Mucosa of stomach (tissue), 1 donor: ENCODE data around the gene UNC5B.

Source experiments
- H3K27me3 ChIP-seq: one replicate; pipeline ENCODE4 v1.7.0; 2013; ENCODE audit warnings: mild to moderate bottlenecking, low read length; ENCODE audit not compliant: control insufficient read depth, insufficient read depth
- H3K36me3 ChIP-seq: one replicate; pipeline ENCODE4 v1.7.0; 2013; ENCODE audit warnings: low read length; ENCODE audit not compliant: control insufficient read depth, insufficient read depth
- H3K4me1 ChIP-seq: one replicate; pipeline ENCODE4 v1.7.0; 2013; ENCODE audit warnings: mild to moderate bottlenecking, low read length; ENCODE audit not compliant: control insufficient read depth, insufficient read depth
- H3K4me3 ChIP-seq: one replicate; pipeline ENCODE4 v1.7.0; 2013; ENCODE audit warnings: low read length
- H3K9ac ChIP-seq: one replicate; pipeline ENCODE4 v1.7.0; 2013; ENCODE audit warnings: mild to moderate bottlenecking, low read length, moderate library complexity
- H3K9me3 ChIP-seq: one replicate; pipeline ENCODE4 v1.7.0; 2013; ENCODE audit warnings: mild to moderate bottlenecking, low read length, moderate library complexity; ENCODE audit not compliant: control insufficient read depth
- donor health status: Pancreatic carcinoma.

UNC5B gene

GRCh38 chr10:71262817-71263216, 50.4 kb downstream of the UNC5B start:
- H3K4me3 ChIP-seq, result no peak overlapping the region
- peaks cover 53% of the 10 kb centered on the region for H3K4me1 ChIP-seq
- H3K27me3 ChIP-seq, result no peaks in the 10 kb centered on the region
- no peaks in the 10 kb centered on the region for H3K36me3 ChIP-seq
- H3K9me3 ChIP-seq, result no peaks in the 10 kb centered on the region
- H3K9ac ChIP-seq, result no peak overlapping the region

- H3K36me3 ChIP-seq, result no peaks in the 10 kb centered on the region
- no peak overlapping the region for H3K4me3 ChIP-seq
- no peaks in the 10 kb centered on the region for H3K9me3 ChIP-seq
- H3K27me3 ChIP-seq, result no peaks in the 10 kb centered on the region
- no peak overlapping the region for H3K9ac ChIP-seq
- peaks cover 47% of the 10 kb centered on the region for H3K4me1 ChIP-seq
Observed at GRCh38 chr10:71263376-71263775, 51.0 kb downstream of the UNC5B start.

GRCh38 chr10:71264345-71265200, 52.2 kb downstream of the UNC5B start:
- H3K4me3 ChIP-seq, result no peak overlapping the region
- H3K9me3 ChIP-seq, result no peaks in the 10 kb centered on the region
- peaks cover 43% of the 10 kb centered on the region for H3K4me1 ChIP-seq
- no peaks in the 10 kb centered on the region for H3K36me3 ChIP-seq
- H3K27me3 ChIP-seq, result no peaks in the 10 kb centered on the region
- H3K9ac ChIP-seq, result no peak overlapping the region

- Histone ChIP-seq H3K9me3 (no peaks in the 10 kb centered on the region), H3K36me3 (no peaks in the 10 kb centered on the region), H3K4me1 (peaks cover 41% of the 10 kb centered on the region)
Observed at GRCh38 chr10:71265201-71265575, 52.8 kb downstream of the UNC5B start.

GRCh38 chr10:71265618-71266146, 53.3 kb downstream of the UNC5B start:
- Histone ChIP-seq H3K4me1 (peaks cover 41% of the 10 kb centered on the region), H3K4me3 (no peak overlapping the region), H3K27me3 (no peaks in the 10 kb centered on the region), H3K9ac (peak overlapping the region; percentile 2), H3K9me3 (no peaks in the 10 kb centered on the region), H3K36me3 (no peaks in the 10 kb centered on the region)

More at GRCh38 chr10:71265201-71265575, 52.8 kb downstream of the UNC5B start:
- Histone ChIP-seq H3K4me3 (no peak overlapping the region), H3K9ac (peak overlapping the region; percentile 2), H3K27me3 (no peaks in the 10 kb centered on the region)

GRCh38 chr10:71266147-71266917, 54.0 kb downstream of the UNC5B start:
- Histone ChIP-seq H3K9me3 (no peaks in the 10 kb centered on the region), H3K36me3 (no peaks in the 10 kb centered on the region), H3K4me1 (peaks cover 37% of the 10 kb centered on the region), H3K27me3 (no peaks in the 10 kb centered on the region), H3K4me3 (no peak overlapping the region), H3K9ac (peak overlapping the region; percentile 2)

- H3K36me3 ChIP-seq, result no peaks in the 10 kb centered on the region
- H3K9me3 ChIP-seq, result no peaks in the 10 kb centered on the region
- peak overlapping the region; percentile 2 for H3K9ac ChIP-seq
- no peak overlapping the region for H3K4me3 ChIP-seq
- peaks cover 37% of the 10 kb centered on the region for H3K4me1 ChIP-seq
- no peaks in the 10 kb centered on the region for H3K27me3 ChIP-seq
Observed at GRCh38 chr10:71266918-71267442, 54.6 kb downstream of the UNC5B start.

- Histone ChIP-seq H3K9me3 (no peaks in the 10 kb centered on the region), H3K36me3 (no peaks in the 10 kb centered on the region), H3K4me1 (peaks cover 37% of the 10 kb centered on the region), H3K27me3 (no peaks in the 10 kb centered on the region), H3K4me3 (no peak overlapping the region), H3K9ac (no peak overlapping the region)
Observed at GRCh38 chr10:71267508-71268240, 55.3 kb downstream of the UNC5B start.

GRCh38 chr10:71268247-71268691, 55.9 kb downstream of the UNC5B start:
- Histone ChIP-seq H3K36me3 (no peaks in the 10 kb centered on the region), H3K4me3 (no peak overlapping the region), H3K27me3 (no peaks in the 10 kb centered on the region), H3K4me1 (peaks cover 37% of the 10 kb centered on the region), H3K9ac (no peak overlapping the region), H3K9me3 (no peaks in the 10 kb centered on the region)

- H3K9ac ChIP-seq, result no peak overlapping the region
- peaks cover 37% of the 10 kb centered on the region for H3K4me1 ChIP-seq
Observed at GRCh38 chr10:71268758-71269157, 56.4 kb downstream of the UNC5B start.

More at GRCh38 chr10:71268758-71269157, 56.4 kb downstream of the UNC5B start:
- H3K9me3 ChIP-seq, result no peaks in the 10 kb centered on the region
- H3K4me3 ChIP-seq, result no peak overlapping the region
- H3K36me3 ChIP-seq, result no peaks in the 10 kb centered on the region
- no peaks in the 10 kb centered on the region for H3K27me3 ChIP-seq
